A549 (cell line): ENCODE data around the gene ATP5MK. TPM values are rescaled to one million over a fixed set of nuclear protein-coding genes. Genes with fewer than 3 reads are reported as not detected.

Experiments
- ATAC-seq, 2 experiments: fragments of 200-7000 bp in 1 of 2; fragments of >200 bp in 1 of 2; cut with Nextera tagmentation in 1 of 2; cut with Tn5 transposase in 1 of 2; 3 replicates each; pipeline versions ENCODE4 v1.8.0 to v1.9.1; 2018 to 2020; ENCODE audit warnings: mild to moderate bottlenecking in 1 of 2, moderate library complexity in 1 of 2
- CTCF ChIA-PET: fragments of 300-600 bp; sonication (Branson Sonifier 250); formaldehyde crosslinking; extraction: SDS; loops from one replicate; lab custom pipeline; 2021; ENCODE audit warnings: antibody characterized with exemption, inconsistent platforms; lab: Yijun Ruan, JAX
- POLR2A ChIA-PET: fragments of 350-600 bp; formaldehyde crosslinking; extraction: SDS; loops from one replicate; lab custom pipeline; 2021; ENCODE audit warnings: antibody characterized with exemption, inconsistent platforms; lab: Yijun Ruan, JAX
- DNase-seq, 2 experiments: peaks; one replicate each; pipeline versions ENCODE4 v3.0.0 to v3.0.0-alpha.2; 2011 to 2016; ENCODE audit warnings: low read depth in 1 of 2, low spot score in 1 of 2
- FAIRE-seq: peaks from 2 replicates; lab custom pipeline; 2011; peaks lifted over from hg19 to GRCh38; lab: Jason Lieb, UNC
- H3K27ac ChIP-seq, 2 experiments: fragments of >200 bp; sonication (Bioruptor Twin); formaldehyde crosslinking; 3 replicates each; pipeline ENCODE4 v1.5.1; 2016 to 2017
- H3K4me1 ChIP-seq: fragments of >200 bp; sonication (Bioruptor Twin); formaldehyde crosslinking; 3 replicates; pipeline ENCODE4 v1.6.1; 2016
- H3K4me2 ChIP-seq: fragments of >200 bp; sonication (Bioruptor Twin); formaldehyde crosslinking; 3 replicates; pipeline ENCODE4 v1.6.1; 2016
- H3K4me3 ChIP-seq: fragments of >200 bp; sonication (Bioruptor Twin); formaldehyde crosslinking; 3 replicates; pipeline ENCODE4 v1.5.1; 2016
- H3K9me3 ChIP-seq: fragments of >200 bp; sonication (Bioruptor Twin); formaldehyde crosslinking; 3 replicates; pipeline ENCODE4 v1.6.1; 2016
- BHLHE40 ChIP-seq: IDR thresholded peaks from 2 replicates; pipeline ENCODE4 v1.6.1; 2012; ENCODE audit warnings: low read depth, low read length, inconsistent platforms
- CBX2 ChIP-seq: fragments of 200-600 bp; sonication (generic); IDR thresholded peaks from 2 replicates; pipeline ENCODE4 v1.6.1; 2016; ENCODE audit warnings: low read depth, mild to moderate bottlenecking, borderline replicate concordance
- CEBPB ChIP-seq, 2 experiments: fragments of >200 bp in 1 of 2; sonication (Bioruptor Twin) in 1 of 2; formaldehyde crosslinking in 1 of 2; IDR thresholded peaks; 2 replicates each; pipeline ENCODE4 v1.6.1; 2012 to 2016
- CHD2 ChIP-seq: fragments of 150-350 bp; IDR thresholded peaks from 2 replicates; pipeline ENCODE4 v1.6.1; 2014; ENCODE audit warnings: low read length; ENCODE audit not compliant: partially characterized antibody
- FOSB ChIP-seq: fragments of 250-450 bp; sonication (Bioruptor Pico); IDR thresholded peaks from 2 replicates; pipeline ENCODE4 v1.5.0; 2020; ENCODE audit warnings: mild to moderate bottlenecking, moderate library complexity
- HEYL ChIP-seq: fragments of 250-450 bp; sonication (Bioruptor Pico); IDR thresholded peaks from 2 replicates; pipeline ENCODE4 v1.8.0; 2021; ENCODE audit warnings: mild to moderate bottlenecking, moderate library complexity
- HOXB13 ChIP-seq: fragments of 250-450 bp; sonication (Bioruptor Pico); IDR thresholded peaks from 2 replicates; pipeline ENCODE4 v1.5.0; 2020; ENCODE audit warnings: low read depth, mild to moderate bottlenecking, moderate library complexity
- KDM1A ChIP-seq: fragments of 200-600 bp; sonication (generic); IDR thresholded peaks from 2 replicates; pipeline ENCODE4 v1.6.1; 2016; ENCODE audit warnings: low read depth, mild to moderate bottlenecking
- MYC ChIP-seq: IDR thresholded peaks from 2 replicates; pipeline ENCODE4 v1.6.1; 2012; ENCODE audit warnings: mild to moderate bottlenecking, inconsistent platforms, low read length, improper control_type of control experiment, borderline replicate concordance
- NPAS2 ChIP-seq: fragments of 250-450 bp; sonication (Bioruptor Pico); IDR thresholded peaks from 2 replicates; pipeline ENCODE4 v1.8.0; 2022; ENCODE audit warnings: mild to moderate bottlenecking, moderate library complexity, borderline replicate concordance
- PHF8 ChIP-seq: fragments of 200-600 bp; sonication (generic); IDR thresholded peaks from 2 replicates; pipeline ENCODE4 v1.6.1; 2016; ENCODE audit warnings: low read depth, mild to moderate bottlenecking, antibody characterized with exemption, moderate library complexity, borderline replicate concordance
- RNF2 ChIP-seq: fragments of 200-600 bp; sonication (generic); IDR thresholded peaks from 2 replicates; pipeline ENCODE4 v1.6.1; 2016; ENCODE audit warnings: low read depth, mild to moderate bottlenecking, antibody characterized with exemption, moderate library complexity, borderline replicate concordance
- SMC3 ChIP-seq: fragments of >200 bp; sonication (Bioruptor Twin); formaldehyde crosslinking; IDR thresholded peaks from 3 replicates; pipeline ENCODE4 v1.6.1; 2018; ENCODE audit warnings: inconsistent platforms
- SREBF2 ChIP-seq: fragments of 450-650 bp; IDR thresholded peaks from 2 replicates; pipeline ENCODE4 v1.6.1; 2014; ENCODE audit warnings: mild to moderate bottlenecking, moderate library complexity
- TFCP2L1 ChIP-seq: fragments of 250-450 bp; sonication (Bioruptor Pico); IDR thresholded peaks from 2 replicates; pipeline ENCODE4 v1.5.0; 2021; ENCODE audit warnings: mild to moderate bottlenecking
- TP53 ChIP-seq: fragments of 250-450 bp; sonication (Bioruptor Pico); IDR thresholded peaks from 2 replicates; pipeline ENCODE4 v1.5.0; 2021; ENCODE audit warnings: mild to moderate bottlenecking, moderate library complexity
- ZC3H11A ChIP-seq: fragments of 450-650 bp; IDR thresholded peaks from 2 replicates; pipeline ENCODE4 v1.6.1; 2014; ENCODE audit warnings: antibody characterized with exemption, mild to moderate bottlenecking
- ZNF302 ChIP-seq: fragments of 250-450 bp; sonication (Bioruptor Pico); IDR thresholded peaks from 2 replicates; pipeline ENCODE4 v1.9.0; 2021; ENCODE audit warnings: inconsistent platforms, mild to moderate bottlenecking, moderate library complexity
- WGBS: methylation state at CpG from one replicate; pipeline ENCODE4 v1.1.6; 2017; ENCODE audit errors: missing lambda C conversion rate; 5-methylcytosine and 5-hydroxymethylcytosine counted together
- polyA plus RNA-seq, 4 experiments: library from polyadenylated mRNA; depleted of rRNA in 3 of 4; stranded (reverse); fragments of >200 nt; fragmentation: RNase III in 1 of 4; extraction: RNeasy Plus Mini Kit Qiagen cat#74134 plus additional on column Dnase treatment in 1 of 4; gene quantifications; 2 replicates in 3 of 4; 3 replicates in 1 of 4; pipeline ENCODE4 v1.2.3, GENCODE V29; 2011 to 2017
- TF ChIP-seq, protein P1 (sequence below): fragments of 200-600 bp; sonication (generic); IDR thresholded peaks from 2 replicates; pipeline ENCODE4 v1.6.1; 2016; ENCODE audit warnings: antibody characterized with exemption, mild to moderate bottlenecking, moderate library complexity
- TF ChIP-seq, protein P2 (sequence below): fragments of >200 bp; sonication (Bioruptor Twin); formaldehyde crosslinking; IDR thresholded peaks from 3 replicates; pipeline ENCODE4 v1.6.1; 2016
- TF ChIP-seq, protein P3 (sequence below): IDR thresholded peaks from 2 replicates; pipeline ENCODE4 v1.6.1; 2012; ENCODE audit warnings: low read depth, borderline replicate concordance

ATP5MK gene
- polyA plus RNA-seq, 2 of the 4 experiments (the other 2 are of a cell fraction) = 492 to 682 TPM

DNA sequence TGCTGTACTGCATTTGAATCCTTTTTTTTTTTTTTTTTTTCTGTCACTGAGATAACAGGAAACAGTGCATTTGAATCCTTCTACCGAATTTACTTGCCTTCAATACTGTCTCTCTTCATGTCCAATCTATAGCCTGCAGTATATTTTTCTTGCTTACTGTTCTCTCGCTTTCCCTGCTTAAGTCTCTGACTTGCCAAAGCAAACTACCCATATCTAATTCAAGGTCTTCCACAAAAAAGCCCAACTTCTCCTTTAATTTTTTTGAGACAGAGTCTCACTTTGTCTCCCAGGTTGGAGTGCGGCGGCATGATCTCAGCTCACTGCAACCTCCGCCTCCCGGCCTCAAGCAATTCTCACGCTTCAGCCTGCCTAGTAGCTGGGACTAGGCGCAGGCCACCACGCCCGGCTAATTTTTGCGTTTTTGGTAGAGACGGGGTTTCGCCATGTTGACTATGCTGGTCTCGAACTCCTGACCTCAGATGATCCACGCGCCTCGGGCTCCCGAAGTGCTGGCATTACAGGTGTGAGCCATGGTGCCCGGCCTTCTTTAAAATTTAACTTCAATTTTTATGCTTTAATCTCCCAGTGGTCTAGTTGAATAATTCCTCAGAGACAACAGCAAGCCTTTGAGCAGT, 1.0 kb upstream of the ATP5MK start:
- POLR2A ChIA-PET = interaction anchor here (1.0 to 1.7 kb wide), 2 partner anchors 9 to 29 kb away, joined by 3 to 7 read pairs; partner anchors contain the start of gene TAF5
- ATAC-seq (no peak), DNase-seq (no peak), FAIRE-seq (no peak)
- H3K4me1 ChIP-seq = peaks cover 28% of the 10 kb centered on the region
- peak overlapping the region; percentile 90 to 96 for H3K27ac ChIP-seq
- WGBS = 16% methylated on average over 19 of the region's 19 CpGs
- CTCF ChIA-PET = interaction anchor here (1.1 to 2.2 kb wide), 3 partner anchors 8 to 29 kb away, joined by 3 to 11 read pairs (median 9); partner anchors contain the start of gene TAF5
- H3K4me3 ChIP-seq = peak overlapping the region; percentile 88
- TF ChIP-seq TFCP2L1 (CRISPR knock-in tag) = no peak
- no peaks in the 10 kb centered on the region for H3K9me3 ChIP-seq
- H3K4me2 ChIP-seq = peak overlapping the region; percentile 98

DNA sequence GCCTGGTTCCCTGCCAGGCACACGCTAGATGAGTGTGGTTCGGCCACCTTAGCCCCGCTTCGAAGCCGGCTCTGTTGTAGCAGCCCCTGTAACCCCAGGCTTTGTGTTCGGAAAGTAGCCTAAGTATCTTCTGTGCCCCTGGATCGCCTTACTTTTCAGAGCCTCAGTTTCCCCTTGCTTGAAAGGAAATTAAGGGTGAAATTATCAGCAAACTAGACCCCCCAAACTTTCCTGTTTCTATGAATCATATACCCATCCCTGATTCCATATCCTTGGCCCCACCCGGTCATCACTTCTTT, 463 bp upstream of the ATP5MK start:
- ATAC-seq (peak; percentile 2 to 15; a peak in 3 of 6 replicates), FAIRE-seq (no peak), DNase-seq (no peak)
- peak overlapping the region; percentile 90 to 96 for H3K27ac ChIP-seq
- peak overlapping the region; percentile 88 for H3K4me3 ChIP-seq
- TF ChIP-seq PHF8 (peak; percentile 41; the same call in 1 of the 2 replicates), MYC (no peak)
- peaks cover 28% of the 10 kb centered on the region for H3K4me1 ChIP-seq
- ChIA-PET POLR2A (interaction anchor here (1.0 to 1.7 kb wide), 2 partner anchors 8 to 29 kb away, joined by 3 to 7 read pairs; partner anchors contain the start of gene TAF5), CTCF (interaction anchor here (1.1 to 2.0 kb wide), 2 partner anchors 8 to 28 kb away, joined by 3 to 11 read pairs; partner anchors contain the start of gene TAF5)
- no peaks in the 10 kb centered on the region for H3K9me3 ChIP-seq
- WGBS = 0% methylated on average over 8 of the region's 8 CpGs
- peak overlapping the region; percentile 98 for H3K4me2 ChIP-seq

DNA sequence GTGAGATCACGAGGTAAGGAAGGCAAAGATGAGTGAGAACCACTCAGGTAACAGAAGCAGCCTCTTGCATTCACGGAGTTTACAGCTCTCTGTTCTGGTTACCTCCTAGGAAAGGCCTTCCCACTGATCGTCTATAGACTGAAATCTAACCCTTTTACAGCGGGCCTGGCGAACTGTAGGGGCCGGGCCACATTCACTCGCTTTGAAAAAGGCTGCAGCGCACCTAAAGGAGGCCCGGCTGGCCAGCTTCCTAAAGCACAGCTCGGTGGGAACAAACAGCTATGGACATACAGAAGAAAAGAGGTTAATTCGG, 565 bp downstream of the ATP5MK start:
- no peak for TF ChIP-seq ZC3H11A
- ATAC-seq = peak; percentile 10 to 24; a peak in 4 of 6 replicates
- WGBS = 2% methylated on average over 11 of the region's 11 CpGs
- ChIA-PET POLR2A (interaction anchor here (0.5 to 1.7 kb wide), 2 partner anchors 28 to 1282 kb away, joined by 5 to 7 read pairs; partner anchors contain the start of gene TAF5), CTCF (interaction anchor here (0.9 to 2.0 kb wide), 4 partner anchors 14 to 198 kb away, joined by 3 to 11 read pairs (median 7); partner anchors contain the start of gene TAF5)
- Histone ChIP-seq H3K4me3 (peak overlapping the region; percentile 88), H3K4me1 (peaks cover 28% of the 10 kb centered on the region), H3K27ac (peak overlapping the region; percentile 90 to 96), H3K9me3 (no peaks in the 10 kb centered on the region), H3K4me2 (peak overlapping the region; percentile 89)
- no peak for FAIRE-seq
- DNase-seq = peak in 1 of 2 experiments; percentile 11

DNA sequence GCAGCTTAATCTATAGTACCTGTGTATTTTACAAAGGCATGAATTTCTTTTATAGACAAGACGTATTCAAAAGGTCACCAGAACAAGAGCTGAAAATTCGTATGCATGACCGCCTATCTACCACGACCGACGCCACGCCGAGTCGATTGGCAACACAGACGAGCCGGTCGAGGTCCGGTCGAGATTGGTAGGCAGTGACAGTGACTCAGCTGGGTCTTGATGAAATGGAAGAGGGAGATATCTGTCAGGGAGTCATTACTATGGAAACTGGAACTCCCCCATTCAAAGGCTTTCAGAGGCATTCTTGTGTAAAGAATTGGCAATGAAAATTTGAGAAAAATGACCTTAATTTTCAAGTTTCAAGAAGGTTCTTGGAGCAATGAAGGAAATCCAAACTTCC, 2.1 kb downstream of the ATP5MK start:
- H3K4me2 ChIP-seq = peak overlapping the region; percentile 89; the same call in 2 of the 3 replicates
- no peak for FAIRE-seq
- H3K9me3 ChIP-seq = no peaks in the 10 kb centered on the region
- no peak overlapping the region for H3K27ac ChIP-seq
- POLR2A ChIA-PET = no interaction called here
- 93% methylated on average over 14 of the region's 14 CpGs for whole genome bisulfite sequencing
- peaks cover 28% of the 10 kb centered on the region for H3K4me1 ChIP-seq
- H3K4me3 ChIP-seq = no peak overlapping the region
- TF ChIP-seq CEBPB (IDR thresholded peaks at IDR 0.05) (no peak), TFCP2L1 (CRISPR knock-in tag) (no peak), RNF2 (no peak), SMC3 (no peak), NPAS2 (CRISPR knock-in tag) (no peak), SREBF2 (no peak), BHLHE40 (no peak), HEYL (no peak), FOSB (CRISPR knock-in tag) (no peak), ZNF302 (CRISPR knock-in tag) (no peak), ZC3H11A (no peak), CBX2 (no peak), HOXB13 (CRISPR knock-in tag) (no peak), MYC (no peak), KDM1A (no peak)
- TF ChIP-seq, all 56 proteins: peak for 0
- ATAC-seq = no peak
- CTCF ChIA-PET = no interaction called here
- DNase-seq = no peak

DNA sequence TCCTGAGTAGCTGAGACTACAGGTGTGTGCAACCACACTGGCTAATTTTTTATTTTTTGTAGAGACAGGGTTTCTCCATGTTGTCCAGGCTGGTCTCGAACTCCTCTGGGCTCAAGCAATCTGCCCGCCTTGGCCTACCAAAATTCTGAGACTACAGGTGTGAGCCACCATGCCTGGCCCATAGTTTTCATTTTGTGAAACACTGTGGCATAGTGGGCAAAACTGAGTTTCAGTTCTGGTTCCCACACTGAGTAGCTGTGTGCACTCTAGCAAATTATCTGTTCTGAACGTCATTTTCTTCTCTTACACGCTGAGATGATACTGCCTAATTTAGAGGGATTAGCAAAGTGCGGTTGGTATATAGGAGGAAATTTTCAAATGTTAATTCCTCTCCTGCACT, 13.5 kb downstream of the ATP5MK start:
- FAIRE-seq = no peak
- POLR2A ChIA-PET = no interaction called here
- TF ChIP-seq, protein P1, sequence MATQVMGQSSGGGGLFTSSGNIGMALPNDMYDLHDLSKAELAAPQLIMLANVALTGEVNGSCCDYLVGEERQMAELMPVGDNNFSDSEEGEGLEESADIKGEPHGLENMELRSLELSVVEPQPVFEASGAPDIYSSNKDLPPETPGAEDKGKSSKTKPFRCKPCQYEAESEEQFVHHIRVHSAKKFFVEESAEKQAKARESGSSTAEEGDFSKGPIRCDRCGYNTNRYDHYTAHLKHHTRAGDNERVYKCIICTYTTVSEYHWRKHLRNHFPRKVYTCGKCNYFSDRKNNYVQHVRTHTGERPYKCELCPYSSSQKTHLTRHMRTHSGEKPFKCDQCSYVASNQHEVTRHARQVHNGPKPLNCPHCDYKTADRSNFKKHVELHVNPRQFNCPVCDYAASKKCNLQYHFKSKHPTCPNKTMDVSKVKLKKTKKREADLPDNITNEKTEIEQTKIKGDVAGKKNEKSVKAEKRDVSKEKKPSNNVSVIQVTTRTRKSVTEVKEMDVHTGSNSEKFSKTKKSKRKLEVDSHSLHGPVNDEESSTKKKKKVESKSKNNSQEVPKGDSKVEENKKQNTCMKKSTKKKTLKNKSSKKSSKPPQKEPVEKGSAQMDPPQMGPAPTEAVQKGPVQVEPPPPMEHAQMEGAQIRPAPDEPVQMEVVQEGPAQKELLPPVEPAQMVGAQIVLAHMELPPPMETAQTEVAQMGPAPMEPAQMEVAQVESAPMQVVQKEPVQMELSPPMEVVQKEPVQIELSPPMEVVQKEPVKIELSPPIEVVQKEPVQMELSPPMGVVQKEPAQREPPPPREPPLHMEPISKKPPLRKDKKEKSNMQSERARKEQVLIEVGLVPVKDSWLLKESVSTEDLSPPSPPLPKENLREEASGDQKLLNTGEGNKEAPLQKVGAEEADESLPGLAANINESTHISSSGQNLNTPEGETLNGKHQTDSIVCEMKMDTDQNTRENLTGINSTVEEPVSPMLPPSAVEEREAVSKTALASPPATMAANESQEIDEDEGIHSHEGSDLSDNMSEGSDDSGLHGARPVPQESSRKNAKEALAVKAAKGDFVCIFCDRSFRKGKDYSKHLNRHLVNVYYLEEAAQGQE = no peak
- TF ChIP-seq CHD2 (no peak), TP53 (CRISPR knock-in tag) (no peak)
- TF ChIP-seq, protein P2, sequence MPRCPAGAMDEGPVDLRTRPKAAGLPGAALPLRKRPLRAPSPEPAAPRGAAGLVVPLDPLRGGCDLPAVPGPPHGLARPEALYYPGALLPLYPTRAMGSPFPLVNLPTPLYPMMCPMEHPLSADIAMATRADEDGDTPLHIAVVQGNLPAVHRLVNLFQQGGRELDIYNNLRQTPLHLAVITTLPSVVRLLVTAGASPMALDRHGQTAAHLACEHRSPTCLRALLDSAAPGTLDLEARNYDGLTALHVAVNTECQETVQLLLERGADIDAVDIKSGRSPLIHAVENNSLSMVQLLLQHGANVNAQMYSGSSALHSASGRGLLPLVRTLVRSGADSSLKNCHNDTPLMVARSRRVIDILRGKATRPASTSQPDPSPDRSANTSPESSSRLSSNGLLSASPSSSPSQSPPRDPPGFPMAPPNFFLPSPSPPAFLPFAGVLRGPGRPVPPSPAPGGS = no peak
- TF ChIP-seq, protein P3, sequence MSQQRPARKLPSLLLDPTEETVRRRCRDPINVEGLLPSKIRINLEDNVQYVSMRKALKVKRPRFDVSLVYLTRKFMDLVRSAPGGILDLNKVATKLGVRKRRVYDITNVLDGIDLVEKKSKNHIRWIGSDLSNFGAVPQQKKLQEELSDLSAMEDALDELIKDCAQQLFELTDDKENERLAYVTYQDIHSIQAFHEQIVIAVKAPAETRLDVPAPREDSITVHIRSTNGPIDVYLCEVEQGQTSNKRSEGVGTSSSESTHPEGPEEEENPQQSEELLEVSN = no peak

More for the DNA sequence above, 13.5 kb downstream of the ATP5MK start:
- H3K9me3 ChIP-seq = no peaks in the 10 kb centered on the region
- no peak for DNase-seq
- no peak overlapping the region for H3K4me3 ChIP-seq
- no peak overlapping the region for H3K27ac ChIP-seq
- no peak overlapping the region for H3K4me2 ChIP-seq
- 93% methylated on average over 5 of the region's 5 CpGs for WGBS
- CTCF ChIA-PET = interaction anchor here (1.3 kb wide), 1 partner anchor 13 kb away, joined by 4 read pairs; no protein-coding TSS in a partner anchor
- no peak for ATAC-seq
- no peaks in the 10 kb centered on the region for H3K4me1 ChIP-seq
